HEK293 (cell line): Measurements from ENCODE around the gene CRYZL1.

Source experiments
- BCL11A ChIP-seq: fragments of 450-650 bp; formaldehyde crosslinking; IDR thresholded peaks from 2 replicates; pipeline ENCODE4 v1.5.1; 2016; ENCODE audit warnings: low read depth, missing biosample characterization, missing genetic modification characterization
- BCL6B ChIP-seq: fragments of 450-650 bp; formaldehyde crosslinking; IDR thresholded peaks from 2 replicates; pipeline ENCODE4 v1.5.1; 2017; ENCODE audit warnings: missing biosample characterization, missing genetic modification characterization
- INSM2 ChIP-seq: fragments of 450-650 bp; formaldehyde crosslinking; IDR thresholded peaks from 2 replicates; pipeline ENCODE4 v1.5.1; 2016; ENCODE audit warnings: missing biosample characterization, missing genetic modification characterization
- KLF1 ChIP-seq: fragments of 450-650 bp; formaldehyde crosslinking; IDR thresholded peaks from 2 replicates; pipeline ENCODE4 v1.5.1; 2016; ENCODE audit warnings: missing biosample characterization, missing genetic modification characterization
- KLF10 ChIP-seq: fragments of 450-650 bp; IDR thresholded peaks from 2 replicates; pipeline ENCODE4 v1.5.1; 2018; ENCODE audit warnings: missing biosample characterization, mild to moderate bottlenecking, missing genetic modification characterization
- OSR2 ChIP-seq: fragments of 450-650 bp; formaldehyde crosslinking; IDR thresholded peaks from 2 replicates; pipeline ENCODE4 v1.5.1; 2016; ENCODE audit warnings: missing biosample characterization, missing genetic modification characterization
- PATZ1 ChIP-seq: fragments of 450-650 bp; formaldehyde crosslinking; IDR thresholded peaks from 2 replicates; pipeline ENCODE4 v1.5.1; 2016; ENCODE audit warnings: missing biosample characterization, missing genetic modification characterization
- PBX3 ChIP-seq: sonication (generic); formaldehyde crosslinking; IDR thresholded peaks from 2 replicates; pipeline ENCODE4 v1.8.1; 2022; ENCODE audit warnings: mild to moderate bottlenecking, moderate library complexity, missing genetic modification reagents
- REST ChIP-seq: fragments of 450-650 bp; formaldehyde crosslinking; IDR thresholded peaks from 2 replicates; pipeline ENCODE4 v1.5.1; 2016; ENCODE audit warnings: missing biosample characterization, missing genetic modification characterization
- SALL2 ChIP-seq: fragments of 450-650 bp; formaldehyde crosslinking; IDR thresholded peaks from 2 replicates; pipeline ENCODE4 v1.5.0; 2017; ENCODE audit warnings: missing biosample characterization, mild to moderate bottlenecking, missing genetic modification characterization, borderline replicate concordance
- SETDB1 ChIP-seq: IDR thresholded peaks from one replicate; pipeline ENCODE4 v1.6.1; 2017; ENCODE audit warnings: mild to moderate bottlenecking, low read length, moderate library complexity, mixed read lengths; ENCODE audit not compliant: insufficient read length
- ZBTB21 ChIP-seq: fragments of 450-650 bp; formaldehyde crosslinking; IDR thresholded peaks from 2 replicates; pipeline ENCODE4 v1.5.1; 2017; ENCODE audit warnings: missing biosample characterization, missing genetic modification characterization
- ZBTB49 ChIP-seq: fragments of 450-650 bp; formaldehyde crosslinking; IDR thresholded peaks from 2 replicates; pipeline ENCODE4 v1.5.1; 2016; ENCODE audit warnings: missing biosample characterization, missing genetic modification characterization, low read depth
- ZEB2 ChIP-seq: fragments of 450-650 bp; formaldehyde crosslinking; IDR thresholded peaks from 2 replicates; pipeline ENCODE4 v1.5.1; 2016; ENCODE audit warnings: missing biosample characterization, missing genetic modification characterization
- ZNF202 ChIP-seq: fragments of 450-650 bp; formaldehyde crosslinking; IDR thresholded peaks from 2 replicates; pipeline ENCODE4 v1.5.1; 2016; ENCODE audit warnings: missing biosample characterization, missing genetic modification characterization, borderline replicate concordance
- ZNF341 ChIP-seq: fragments of 450-650 bp; formaldehyde crosslinking; IDR thresholded peaks from 2 replicates; pipeline ENCODE4; 2016; ENCODE audit warnings: low read depth, missing biosample characterization, missing genetic modification characterization
- ZNF366 ChIP-seq: fragments of 450-650 bp; formaldehyde crosslinking; conservative IDR thresholded peaks from 2 replicates; pipeline ENCODE4 v1.5.1; 2016; ENCODE audit warnings: missing biosample characterization, missing genetic modification characterization
- ZNF501 ChIP-seq: fragments of 450-650 bp; formaldehyde crosslinking; IDR thresholded peaks from 2 replicates; pipeline ENCODE4 v1.5.1; 2016; ENCODE audit warnings: missing biosample characterization, missing genetic modification characterization
- ZNF558 ChIP-seq: fragments of 450-650 bp; formaldehyde crosslinking; IDR thresholded peaks from 2 replicates; pipeline ENCODE4 v1.5.1; 2016; ENCODE audit warnings: missing biosample characterization, missing genetic modification characterization
- ZNF560 ChIP-seq: fragments of 450-650 bp; formaldehyde crosslinking; IDR thresholded peaks from 2 replicates; pipeline ENCODE4 v1.5.1; 2017; ENCODE audit warnings: missing biosample characterization, missing genetic modification characterization, borderline replicate concordance
- ZNF571 ChIP-seq: fragments of 450-650 bp; formaldehyde crosslinking; IDR thresholded peaks from 2 replicates; pipeline ENCODE4 v1.5.0; 2017; ENCODE audit warnings: missing biosample characterization, missing genetic modification characterization
- ZNF580 ChIP-seq: fragments of 450-650 bp; formaldehyde crosslinking; IDR thresholded peaks from 2 replicates; pipeline ENCODE4 v1.5.1; 2016; ENCODE audit warnings: missing biosample characterization, missing genetic modification characterization
- ZNF658 ChIP-seq: fragments of 450-650 bp; formaldehyde crosslinking; IDR thresholded peaks from 2 replicates; pipeline ENCODE4; 2016; ENCODE audit warnings: missing biosample characterization, missing genetic modification characterization
- ZNF701 ChIP-seq: fragments of 450-650 bp; formaldehyde crosslinking; IDR thresholded peaks from 2 replicates; pipeline ENCODE4 v1.5.1; 2016; ENCODE audit warnings: missing biosample characterization, missing genetic modification characterization
- ZSCAN16 ChIP-seq: fragments of 450-650 bp; formaldehyde crosslinking; IDR thresholded peaks from 2 replicates; pipeline ENCODE4 v1.5.1; 2016; ENCODE audit warnings: missing biosample characterization, missing genetic modification characterization
- ZSCAN5A ChIP-seq: fragments of 450-650 bp; formaldehyde crosslinking; IDR thresholded peaks from 2 replicates; pipeline ENCODE4 v1.5.1; 2016; ENCODE audit warnings: missing biosample characterization, missing genetic modification characterization

The CRYZL1 gene

GRCh38 chr21:33558777-33559421, 82.6 kb downstream of the CRYZL1 start (continued):
- no peak for TF ChIP-seq ZNF202 (tag by site-specific recombination)
- no peak for TF ChIP-seq ZNF571 (tag by site-specific recombination)
- no peak for TF ChIP-seq PATZ1
- no peak for TF ChIP-seq PBX3 (CRISPR knock-in tag)
- no peak for TF ChIP-seq ZNF558 (tag by site-specific recombination)
- TF ChIP-seq INSM2 (tag by site-specific recombination), result no peak
- no peak for TF ChIP-seq OSR2
- no peak for TF ChIP-seq ZNF580
- TF ChIP-seq ZNF658, result no peak
- no peak for TF ChIP-seq ZSCAN16 (tag by site-specific recombination)
- TF ChIP-seq ZNF701, result no peak
- TF ChIP-seq ZEB2 (tag by site-specific recombination), result 0 out of 2 replicates have a peak, but pooled peaks have one; percentile 36
- TF ChIP-seq KLF1 (tag by site-specific recombination), result no peak
- peak; percentile 86 for TF ChIP-seq BCL6B
- TF ChIP-seq ZNF341 (tag by site-specific recombination), result no peak
- 0 out of 2 replicates have a peak, but pooled peaks have one; percentile 35 for TF ChIP-seq ZBTB21
- TF ChIP-seq REST (tag by site-specific recombination), result no peak
- no peak for TF ChIP-seq BCL11A (tag by site-specific recombination)
- TF ChIP-seq ZBTB49 (tag by site-specific recombination), result no peak
- TF ChIP-seq KLF10 (tag by site-specific recombination), result no peak
- no peak for TF ChIP-seq ZNF560 (tag by site-specific recombination)
- TF ChIP-seq ZNF501 (tag by site-specific recombination), result no peak
- no peak for TF ChIP-seq ZNF366 (tag by site-specific recombination)
- TF ChIP-seq SALL2 (tag by site-specific recombination), result no peak
- no peak for TF ChIP-seq SETDB1
- no peak for TF ChIP-seq ZSCAN5A (tag by site-specific recombination)
